ENCODE data around the gene MITF. TPM values are rescaled to one million over a fixed set of nuclear protein-coding genes. Genes with fewer than 3 reads are reported as not detected.

The MITF gene
- total RNA-seq, 4 donors from 2014 or later = 2.1 to 9.1 (median 4.7) TPM

GRCh38 chr3:69842789-69843188 is 103.5 kb downstream of the MITF start:
- Histone ChIP-seq H3K4me1 (no peaks in the 10 kb centered on the region), H3K9me3 (no peaks in the 10 kb centered on the region), H3K27ac (no peak overlapping the region), H3K4me3 (no peak overlapping the region), H3K36me3 (no peaks in the 10 kb centered on the region), H3K27me3 (no peaks in the 10 kb centered on the region)
- TF ChIP-seq CTCF (IDR thresholded peaks at IDR 0.05) = no peak
- no peak for TF ChIP-seq POLR2A (IDR thresholded peaks at IDR 0.05)
- no peak for DNase-seq

GRCh38 chr3:69844706-69845105 is 105.4 kb downstream of the MITF start:
- TF ChIP-seq CTCF (IDR thresholded peaks at IDR 0.05) = no peak
- TF ChIP-seq POLR2A (IDR thresholded peaks at IDR 0.05) = no peak
- Histone ChIP-seq H3K27ac (no peak overlapping the region), H3K9me3 (no peaks in the 10 kb centered on the region), H3K27me3 (no peaks in the 10 kb centered on the region), H3K4me1 (no peaks in the 10 kb centered on the region), H3K36me3 (no peaks in the 10 kb centered on the region), H3K4me3 (no peak overlapping the region)
- DNase-seq = no peak

GRCh38 chr3:69847303-69847702 is 108.0 kb downstream of the MITF start:
- Histone ChIP-seq H3K4me3 (no peak overlapping the region), H3K27me3 (no peaks in the 10 kb centered on the region), H3K36me3 (no peaks in the 10 kb centered on the region), H3K27ac (no peak overlapping the region), H3K4me1 (no peaks in the 10 kb centered on the region), H3K9me3 (no peaks in the 10 kb centered on the region)
- no peak for DNase-seq
- no peak for TF ChIP-seq CTCF (IDR thresholded peaks at IDR 0.05)
- TF ChIP-seq POLR2A (IDR thresholded peaks at IDR 0.05) = no peak

GRCh38 chr3:69848113-69848512 is 108.8 kb downstream of the MITF start:
- no peaks in the 10 kb centered on the region for H3K9me3 ChIP-seq
- TF ChIP-seq POLR2A (IDR thresholded peaks at IDR 0.05) = no peak
- TF ChIP-seq CTCF (IDR thresholded peaks at IDR 0.05) = no peak
- H3K36me3 ChIP-seq = no peaks in the 10 kb centered on the region
- no peak overlapping the region for H3K4me3 ChIP-seq
- DNase-seq = no peak
- H3K4me1 ChIP-seq = no peaks in the 10 kb centered on the region
- no peaks in the 10 kb centered on the region for H3K27me3 ChIP-seq
- no peak overlapping the region for H3K27ac ChIP-seq

GRCh38 chr3:69850849-69851248 is 111.6 kb downstream of the MITF start:
- Histone ChIP-seq H3K9me3 (no peaks in the 10 kb centered on the region), H3K27me3 (no peaks in the 10 kb centered on the region), H3K27ac (no peak overlapping the region), H3K4me3 (no peak overlapping the region), H3K36me3 (no peaks in the 10 kb centered on the region), H3K4me1 (no peaks in the 10 kb centered on the region)
- no peak for TF ChIP-seq CTCF (IDR thresholded peaks at IDR 0.05)
- no peak for TF ChIP-seq POLR2A (IDR thresholded peaks at IDR 0.05)
- DNase-seq = no peak

- Histone ChIP-seq H3K9me3 (no peaks in the 10 kb centered on the region), H3K36me3 (no peaks in the 10 kb centered on the region), H3K27ac (no peak overlapping the region), H3K4me1 (no peaks in the 10 kb centered on the region), H3K4me3 (no peak overlapping the region), H3K27me3 (no peaks in the 10 kb centered on the region)
- no peak for DNase-seq
- TF ChIP-seq CTCF (IDR thresholded peaks at IDR 0.05) (no peak), POLR2A (IDR thresholded peaks at IDR 0.05) (no peak)
These were observed 113.8 kb downstream of the MITF start for GRCh38 chr3:69853027-69853426.
